B cell (primary cell): Measurements from ENCODE around the gene CCDC92B. TPM values are rescaled to one million over a fixed set of nuclear protein-coding genes. Genes with fewer than 3 reads are reported as not detected.

Source experiments
- ATAC-seq: fragments of 200-7000 bp; cut with Tn5 transposase; one replicate; pipeline ENCODE4 v1.10.0; 2021; ENCODE audit warnings: low read depth, mild to moderate bottlenecking, moderate number of reproducible peaks, moderate library complexity
- CTCF ChIA-PET: fragments of 350-600 bp; sonication (Branson Sonifier 250); formaldehyde crosslinking; loops from one replicate; lab custom pipeline; 2021; ENCODE audit warnings: antibody characterized with exemption, inconsistent platforms; lab: Charles Lee
- POLR2A ChIA-PET: fragments of 350-600 bp; sonication (Branson Sonifier 250); formaldehyde crosslinking; loops from one replicate; lab custom pipeline; 2021; ENCODE audit warnings: antibody characterized with exemption; lab: Charles Lee
- DNase-seq: peaks from one replicate; pipeline ENCODE4 v3.0.0; 2013
- H2AFZ ChIP-seq: 2 replicates; pipeline ENCODE4 v1.6.1; 2012; ENCODE audit warnings: mild to moderate bottlenecking, low read depth, low read length; ENCODE audit not compliant: insufficient read depth, poor library complexity, severe bottlenecking
- H3K27ac ChIP-seq, 2 donors: 1 replicate in 1 of 2; 2 replicates in 1 of 2; pipeline ENCODE4 v1.5.1; 2012 to 2013; ENCODE audit warnings: low read length in 2 of 2, mild to moderate bottlenecking in 2 of 2, moderate library complexity in 1 of 2
- H3K27me3 ChIP-seq, 4 experiments: fragments of 200-600 bp in 1 of 4; sonication (generic) in 1 of 4; replicated peaks in 1 of 4; 1 replicate in 2 of 4; 2 replicates in 2 of 4; pipeline versions ENCODE4 v1.6.1 to v1.7.0; 2013 to 2016; ENCODE audit warnings: low read length in 3 of 4, mild to moderate bottlenecking in 2 of 4, mixed read lengths in 1 of 4, moderate library complexity in 1 of 4; ENCODE audit not compliant: insufficient read depth in 4 of 4, control insufficient read depth in 3 of 4; ENCODE audit errors: control extremely low read depth in 1 of 4
- H3K36me3 ChIP-seq, 2 experiments: replicated peaks in 1 of 2; 1 replicate in 1 of 2; 2 replicates in 1 of 2; pipeline versions ENCODE4 v1.6.1 to v1.7.1; 2013; ENCODE audit warnings: low read length in 1 of 2; ENCODE audit not compliant: insufficient read depth in 2 of 2, control insufficient read depth in 1 of 2; ENCODE audit errors: control extremely low read depth in 1 of 2, extremely low read depth in 1 of 2
- H3K4me1 ChIP-seq, 2 donors: fragments of 200-600 bp in 1 of 2; sonication (generic) in 1 of 2; 1 replicate in 1 of 2; 2 replicates in 1 of 2; pipeline versions ENCODE4 v1.5.1 to v1.6.1; 2013 to 2017; ENCODE audit warnings: low read length in 2 of 2; ENCODE audit not compliant: control insufficient read depth in 2 of 2, insufficient read depth in 2 of 2
- H3K4me2 ChIP-seq: replicated peaks from 2 replicates; pipeline ENCODE3; 2012; ENCODE audit warnings: mild to moderate bottlenecking, low read depth, low read length; ENCODE audit not compliant: poor library complexity, severe bottlenecking
- H3K4me3 ChIP-seq, 5 experiments: fragments of 200-600 bp in 1 of 5; sonication (generic) in 1 of 5; 1 replicate in 3 of 5; 2 replicates in 2 of 5; pipeline versions ENCODE4 v1.5.1 to v1.7.0; 2011 to 2016; ENCODE audit warnings: low read length in 4 of 5, mild to moderate bottlenecking in 4 of 5, low read depth in 2 of 5, control low read depth in 1 of 5, moderate library complexity in 1 of 5; ENCODE audit not compliant: insufficient read depth in 1 of 5; ENCODE audit errors: control extremely low read depth in 1 of 5, extremely low read depth in 1 of 5
- H3K79me2 ChIP-seq: fragments of 200-600 bp; sonication (generic); one replicate; pipeline ENCODE4 v1.6.0; 2016; ENCODE audit warnings: low read length; ENCODE audit not compliant: control insufficient read depth, insufficient read depth
- H3K9ac ChIP-seq: fragments of 200-600 bp; sonication (generic); 2 replicates; pipeline ENCODE4 v1.6.1; 2017; ENCODE audit warnings: mild to moderate bottlenecking, low read length, moderate library complexity
- H3K9me3 ChIP-seq, 3 donors: one replicate each; pipeline versions ENCODE4 v1.6.1 to v1.7.1; 2013; ENCODE audit warnings: low read length in 2 of 3; ENCODE audit not compliant: control insufficient read depth in 2 of 3, insufficient read depth in 1 of 3; ENCODE audit errors: control extremely low read depth in 1 of 3
- H4K20me1 ChIP-seq: 2 replicates; pipeline ENCODE4 v1.6.0; 2012; ENCODE audit warnings: mild to moderate bottlenecking, low read length; ENCODE audit not compliant: insufficient read depth, control insufficient read depth, poor library complexity, severe bottlenecking
- H3K27ac Mint-ChIP-seq: one replicate; pipeline ENCODE4 v1.8.0; 2021; ENCODE audit warnings: mixed read lengths
- H3K27me3 Mint-ChIP-seq: one replicate; pipeline ENCODE4 v1.8.0; 2021; ENCODE audit warnings: mixed read lengths
- H3K4me1 Mint-ChIP-seq: one replicate; pipeline ENCODE4 v1.8.0; 2021; ENCODE audit warnings: mixed read lengths
- H3K4me3 Mint-ChIP-seq: one replicate; pipeline ENCODE4 v1.8.0; 2021; ENCODE audit warnings: mixed read lengths
- H3K9me3 Mint-ChIP-seq: one replicate; pipeline ENCODE4 v1.8.0; 2022; ENCODE audit warnings: mixed read lengths; ENCODE audit not compliant: insufficient read depth
- EZH2 ChIP-seq: IDR thresholded peaks from 2 replicates; pipeline ENCODE4 v1.6.1; 2012; ENCODE audit warnings: borderline replicate concordance, low read depth, mild to moderate bottlenecking, moderate library complexity, low read length; ENCODE audit not compliant: insufficient read depth, poor library complexity, severe bottlenecking
- WGBS: methylation state at CpG from one replicate; pipeline ENCODE4 v1.1.5; 2013; ENCODE audit warnings: missing lambda C conversion rate; ENCODE audit not compliant: insufficient coverage; 5-methylcytosine and 5-hydroxymethylcytosine counted together
- intact Hi-C: fragments of 100-400 bp; cut with micrococcal nuclease; formaldehyde crosslinking; loops from one replicate; pipeline ENCODE4 v1.10.0; 2022
- polyA plus RNA-seq: library from polyadenylated mRNA; depleted of rRNA; stranded (reverse); fragments of >200 nt; gene quantifications from 2 replicates; pipeline ENCODE4 v1.2.3, GENCODE V29; 2012
- total RNA-seq, 2 donors: library from RNA; stranded (reverse); fragments of 120-200 nt in 1 of 2; gene quantifications; 1 replicate in 1 of 2; 2 replicates in 1 of 2; pipeline versions ENCODE4 v1.2.3 to v1.2.4, GENCODE V29; 2013 to 2022
- TF ChIP-seq, protein P1 (sequence below): fragments of 200-600 bp; IDR thresholded peaks from one replicate; pipeline ENCODE4 v1.8.0; 2022; ENCODE audit warnings: antibody characterized with exemption, mild to moderate bottlenecking

CCDC92B gene
- total and polyA plus RNA-seq, 2 donors (not counting 1 experiment from before 2014, with no cell fraction given) = 0.04 TPM; not detected in 1

DNA sequence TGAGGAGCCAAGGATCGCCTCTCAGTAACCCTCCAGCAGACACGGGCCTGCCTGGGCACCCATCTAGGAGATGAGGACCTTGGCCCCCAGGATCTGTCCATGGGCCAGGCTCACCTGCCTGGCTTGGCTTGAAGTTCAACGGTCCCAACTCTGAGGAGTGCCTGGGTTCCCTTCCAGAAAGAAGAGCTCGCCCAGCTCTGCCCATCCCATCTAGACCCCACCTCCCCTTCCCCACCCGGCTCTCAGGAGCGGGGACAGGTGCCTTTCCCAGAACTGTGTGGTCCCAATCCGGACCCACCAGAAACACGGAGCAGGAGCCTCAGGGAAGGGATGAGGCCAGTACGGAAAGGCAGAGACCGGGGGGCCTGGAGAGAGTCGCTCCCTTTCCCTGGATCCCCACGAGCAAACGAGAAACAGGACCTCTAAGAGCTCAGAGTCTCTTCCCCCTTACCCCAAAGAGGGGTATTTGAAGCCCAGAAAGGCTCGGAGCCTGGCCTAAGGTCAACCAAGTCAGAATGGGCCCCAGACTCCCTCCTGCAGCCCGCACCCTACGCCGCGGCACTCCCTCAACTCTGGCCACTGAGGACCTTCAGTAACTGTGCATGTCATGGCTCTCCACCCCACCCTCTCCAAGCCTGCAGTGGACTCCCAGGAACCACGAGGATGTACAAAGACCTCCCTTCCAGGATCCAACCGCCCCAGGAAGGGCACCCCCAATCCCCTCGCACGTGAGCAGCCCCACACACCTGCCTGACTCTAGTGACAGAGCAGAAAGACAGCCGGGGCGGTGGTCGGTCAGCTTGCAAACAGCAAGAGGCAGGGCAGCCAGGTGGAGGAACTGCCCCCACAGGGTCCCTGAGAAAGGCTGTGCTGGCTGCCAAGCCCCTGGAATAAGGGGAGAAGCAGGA is 43.3 kb downstream of the CCDC92B start:
- ChIA-PET POLR2A (no interaction called here), CTCF (interaction anchor here (1.2 kb wide), 1 partner anchor 31 kb away, joined by 3 read pairs; no protein-coding TSS in a partner anchor)
- DNase-seq (no peak), ATAC-seq (no peak)
- Histone ChIP-seq H3K4me2 (no peak overlapping the region), H3K9ac (no peak overlapping the region), H3K4me1 (peaks cover 26 to 39% of the 10 kb centered on the region in 2 donors), H2AFZ (no peak overlapping the region), H3K27ac (no peak overlapping the region), H3K9me3 (no peaks in the 10 kb centered on the region), H3K79me2 (peaks cover 64% of the 10 kb centered on the region), H3K4me3 (no peak overlapping the region), H3K36me3 (peaks cover 0 to 20% of the 10 kb centered on the region in 2 experiments), H4K20me1 (peaks cover 75% of the 10 kb centered on the region), H3K27me3 (no peaks in the 10 kb centered on the region)
- TF ChIP-seq EZH2 = no peak
- TF ChIP-seq, protein P1, sequence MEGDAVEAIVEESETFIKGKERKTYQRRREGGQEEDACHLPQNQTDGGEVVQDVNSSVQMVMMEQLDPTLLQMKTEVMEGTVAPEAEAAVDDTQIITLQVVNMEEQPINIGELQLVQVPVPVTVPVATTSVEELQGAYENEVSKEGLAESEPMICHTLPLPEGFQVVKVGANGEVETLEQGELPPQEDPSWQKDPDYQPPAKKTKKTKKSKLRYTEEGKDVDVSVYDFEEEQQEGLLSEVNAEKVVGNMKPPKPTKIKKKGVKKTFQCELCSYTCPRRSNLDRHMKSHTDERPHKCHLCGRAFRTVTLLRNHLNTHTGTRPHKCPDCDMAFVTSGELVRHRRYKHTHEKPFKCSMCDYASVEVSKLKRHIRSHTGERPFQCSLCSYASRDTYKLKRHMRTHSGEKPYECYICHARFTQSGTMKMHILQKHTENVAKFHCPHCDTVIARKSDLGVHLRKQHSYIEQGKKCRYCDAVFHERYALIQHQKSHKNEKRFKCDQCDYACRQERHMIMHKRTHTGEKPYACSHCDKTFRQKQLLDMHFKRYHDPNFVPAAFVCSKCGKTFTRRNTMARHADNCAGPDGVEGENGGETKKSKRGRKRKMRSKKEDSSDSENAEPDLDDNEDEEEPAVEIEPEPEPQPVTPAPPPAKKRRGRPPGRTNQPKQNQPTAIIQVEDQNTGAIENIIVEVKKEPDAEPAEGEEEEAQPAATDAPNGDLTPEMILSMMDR = no peak
- WGBS = 96% methylated on average over 23 of the region's 25 CpGs
- H3K4me1 Mint-ChIP-seq = peaks cover 41% of the 10 kb centered on the region
- no peaks in the 10 kb centered on the region for H3K27me3 Mint-ChIP-seq
- no peaks in the 10 kb centered on the region for H3K9me3 Mint-ChIP-seq
- no peak overlapping the region for H3K27ac Mint-ChIP-seq
- intact Hi-C loops = no loop called here
- H3K4me3 Mint-ChIP-seq = no peak overlapping the region

DNA sequence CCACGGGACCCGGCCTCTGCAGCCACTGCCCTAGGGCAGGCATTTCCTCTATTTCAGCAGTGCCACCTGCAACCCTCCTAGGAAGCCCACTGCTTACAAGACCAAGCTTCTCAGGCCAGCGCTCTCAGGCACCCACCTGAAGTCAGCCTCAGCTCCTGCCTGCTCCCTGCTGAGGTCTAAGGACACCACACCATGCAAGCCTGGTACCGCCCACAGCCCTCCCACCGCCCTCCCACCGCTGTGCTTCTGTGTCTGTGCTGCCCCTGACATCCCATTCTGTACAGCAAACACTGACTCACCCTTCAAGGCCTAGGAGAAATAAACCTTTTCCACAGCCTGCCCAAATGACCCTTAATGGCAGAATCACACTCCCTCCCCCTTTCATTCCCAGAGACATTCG is 44.2 kb downstream of the CCDC92B start:
- no peak overlapping the region for H3K4me3 Mint-ChIP-seq
- H3K9me3 Mint-ChIP-seq = no peaks in the 10 kb centered on the region
- intact Hi-C loops = no loop called here
- H3K27me3 Mint-ChIP-seq = no peaks in the 10 kb centered on the region
- H3K4me3 ChIP-seq = no peak overlapping the region
- H3K9me3 ChIP-seq = no peaks in the 10 kb centered on the region
- peaks cover 34% of the 10 kb centered on the region for H3K4me1 Mint-ChIP-seq
- 87% methylated on average over 7 of the region's 7 CpGs for WGBS
- ChIA-PET POLR2A (no interaction called here), CTCF (interaction anchor here (1.2 kb wide), 1 partner anchor 30 kb away, joined by 3 read pairs; no protein-coding TSS in a partner anchor)
- peaks cover 18 to 31% of the 10 kb centered on the region in 2 donors for H3K4me1 ChIP-seq
- TF ChIP-seq, protein P1 = no peak
- no peak for TF ChIP-seq EZH2
- H2AFZ ChIP-seq = no peak overlapping the region
- H3K79me2 ChIP-seq = peaks cover 56% of the 10 kb centered on the region
- no peaks in the 10 kb centered on the region for H3K27me3 ChIP-seq
- H3K36me3 ChIP-seq = peaks cover 0 to 28% of the 10 kb centered on the region in 2 experiments
- no peak overlapping the region for H3K4me2 ChIP-seq
- H3K9ac ChIP-seq = no peak overlapping the region
- DNase-seq (no peak), ATAC-seq (no peak)
- peaks cover 66% of the 10 kb centered on the region for H4K20me1 ChIP-seq
- H3K27ac Mint-ChIP-seq = peak overlapping the region; percentile 28
- no peak overlapping the region for H3K27ac ChIP-seq
